HUES64 (cell line): Measurements from ENCODE around the gene PLA2R1.

Experiments
- H3K27ac ChIP-seq: 2 replicates; pipeline ENCODE4 v1.7.0; 2013; ENCODE audit warnings: low read depth, low read length, inconsistent platforms
- H3K27me3 ChIP-seq: 2 replicates; pipeline ENCODE4 v1.6.1; 2013; ENCODE audit warnings: mild to moderate bottlenecking, low read length; ENCODE audit not compliant: insufficient read depth
- H3K36me3 ChIP-seq: 2 replicates; pipeline ENCODE4 v1.6.1; 2013; ENCODE audit warnings: mild to moderate bottlenecking, low read length; ENCODE audit not compliant: insufficient read depth
- H3K4me1 ChIP-seq: 2 replicates; pipeline ENCODE4 v1.6.1; 2013; ENCODE audit warnings: mild to moderate bottlenecking, low read length, moderate library complexity; ENCODE audit not compliant: insufficient read depth
- H3K4me3 ChIP-seq: 2 replicates; pipeline ENCODE4 v1.5.1; 2013; ENCODE audit warnings: mild to moderate bottlenecking, low read length, moderate library complexity
- H3K9ac ChIP-seq: 2 replicates; pipeline ENCODE4 v1.6.1; 2013; ENCODE audit warnings: mild to moderate bottlenecking, low read depth, low read length
- H3K9me3 ChIP-seq: 2 replicates; pipeline ENCODE4 v1.6.1; 2013; ENCODE audit warnings: low read depth, low read length; ENCODE audit not compliant: insufficient read depth
- WGBS: fragments of 150-250, 120-280 bp; methylation state at CpG from one replicate; pipeline ENCODE4 v1.1.7; 2013; ENCODE audit warnings: missing lambda C conversion rate; 5-methylcytosine and 5-hydroxymethylcytosine counted together

The PLA2R1 gene

GRCh38 chr2:159903443-159904126, 158.8 kb downstream of the PLA2R1 start:
- no peaks in the 10 kb centered on the region for H3K4me1 ChIP-seq
- H3K4me3 ChIP-seq: peak overlapping the region; percentile 59
- H3K36me3 ChIP-seq: no peaks in the 10 kb centered on the region
- 95% methylated on average over 17 of the region's 17 CpGs for WGBS
- H3K27ac ChIP-seq: no peak overlapping the region
- peaks cover 52% of the 10 kb centered on the region for H3K27me3 ChIP-seq
- no peaks in the 10 kb centered on the region for H3K9me3 ChIP-seq
- H3K9ac ChIP-seq: no peak overlapping the region

- Histone ChIP-seq H3K9me3 (no peaks in the 10 kb centered on the region), H3K4me1 (no peaks in the 10 kb centered on the region), H3K36me3 (no peaks in the 10 kb centered on the region), H3K27me3 (peaks cover 51% of the 10 kb centered on the region), H3K9ac (no peak overlapping the region), H3K4me3 (no peak overlapping the region), H3K27ac (no peak overlapping the region)
- 93% methylated on average over 6 of the region's 6 CpGs for WGBS
Observed at GRCh38 chr2:159902722-159903121, 159.7 kb downstream of the PLA2R1 start.

- no CpG with 5 or more reads among the region's 1 CpG for WGBS
- no peak overlapping the region for H3K27ac ChIP-seq
- no peaks in the 10 kb centered on the region; the same call in 1 of the 2 replicates for H3K4me1 ChIP-seq
- peaks cover 44% of the 10 kb centered on the region for H3K27me3 ChIP-seq
- H3K4me3 ChIP-seq: no peak overlapping the region
- no peaks in the 10 kb centered on the region for H3K9me3 ChIP-seq
- no peaks in the 10 kb centered on the region for H3K36me3 ChIP-seq
- no peak overlapping the region for H3K9ac ChIP-seq
Observed at GRCh38 chr2:159900343-159900742, 162.1 kb downstream of the PLA2R1 start.

GRCh38 chr2:159898441-159898840, 164.0 kb downstream of the PLA2R1 start:
- H3K4me3 ChIP-seq: no peak overlapping the region
- no peak overlapping the region for H3K27ac ChIP-seq
- H3K9me3 ChIP-seq: no peaks in the 10 kb centered on the region
- WGBS: 94% methylated on average over 6 of the region's 6 CpGs
- H3K4me1 ChIP-seq: no peaks in the 10 kb centered on the region; the same call in 1 of the 2 replicates
- H3K36me3 ChIP-seq: no peaks in the 10 kb centered on the region
- H3K27me3 ChIP-seq: peaks cover 26% of the 10 kb centered on the region
- H3K9ac ChIP-seq: no peak overlapping the region

GRCh38 chr2:159897720-159898119, 164.7 kb downstream of the PLA2R1 start:
- Histone ChIP-seq H3K9me3 (no peaks in the 10 kb centered on the region), H3K4me1 (no peaks in the 10 kb centered on the region; the same call in 1 of the 2 replicates), H3K27ac (no peak overlapping the region), H3K36me3 (no peaks in the 10 kb centered on the region), H3K27me3 (peaks cover 19% of the 10 kb centered on the region), H3K9ac (no peak overlapping the region), H3K4me3 (no peak overlapping the region)
- 96% methylated on average over 5 of the region's 5 CpGs for WGBS

GRCh38 chr2:159897081-159897480, 165.3 kb downstream of the PLA2R1 start:
- Histone ChIP-seq H3K9me3 (no peaks in the 10 kb centered on the region), H3K4me3 (no peak overlapping the region), H3K36me3 (no peaks in the 10 kb centered on the region), H3K4me1 (no peaks in the 10 kb centered on the region; the same call in 1 of the 2 replicates), H3K9ac (no peak overlapping the region), H3K27ac (no peak overlapping the region), H3K27me3 (peaks cover 12% of the 10 kb centered on the region; the same call in 1 of the 2 replicates)
- WGBS: 94% methylated on average over 1 of the region's 1 CpG

GRCh38 chr2:159895258-159896065, 167.0 kb downstream of the PLA2R1 start:
- 92% methylated on average over 3 of the region's 4 CpGs for WGBS
- no peaks in the 10 kb centered on the region for H3K36me3 ChIP-seq
- H3K9me3 ChIP-seq: no peaks in the 10 kb centered on the region
- peaks cover 3% of the 10 kb centered on the region for H3K4me1 ChIP-seq
- H3K27ac ChIP-seq: no peak overlapping the region
- H3K9ac ChIP-seq: no peak overlapping the region
- H3K27me3 ChIP-seq: peaks cover 7% of the 10 kb centered on the region; the same call in 1 of the 2 replicates
- no peak overlapping the region for H3K4me3 ChIP-seq

- H3K27ac ChIP-seq: no peak overlapping the region
- no peaks in the 10 kb centered on the region for H3K9me3 ChIP-seq
- H3K9ac ChIP-seq: no peak overlapping the region
- peaks cover 3% of the 10 kb centered on the region for H3K4me1 ChIP-seq
- 94% methylated on average over 8 of the region's 8 CpGs for WGBS
- no peak overlapping the region for H3K4me3 ChIP-seq
- no peaks in the 10 kb centered on the region for H3K36me3 ChIP-seq
- H3K27me3 ChIP-seq: peaks cover 7% of the 10 kb centered on the region; the same call in 1 of the 2 replicates
Observed at GRCh38 chr2:159894145-159894838, 168.1 kb downstream of the PLA2R1 start.

GRCh38 chr2:159892990-159893810, 169.2 kb downstream of the PLA2R1 start:
- Histone ChIP-seq H3K27ac (no peak overlapping the region), H3K4me1 (peaks cover 3% of the 10 kb centered on the region), H3K27me3 (peaks cover 1% of the 10 kb centered on the region; the same call in 1 of the 2 replicates), H3K4me3 (no peak overlapping the region), H3K36me3 (no peaks in the 10 kb centered on the region), H3K9ac (no peak overlapping the region), H3K9me3 (no peaks in the 10 kb centered on the region)
- 93% methylated on average over 7 of the region's 8 CpGs for WGBS

- 94% methylated on average over 2 of the region's 2 CpGs for WGBS
Observed at GRCh38 chr2:159891917-159892730, 170.3 kb downstream of the PLA2R1 start.

More at GRCh38 chr2:159891917-159892730, 170.3 kb downstream of the PLA2R1 start:
- Histone ChIP-seq H3K4me3 (no peak overlapping the region), H3K9me3 (no peaks in the 10 kb centered on the region), H3K36me3 (no peaks in the 10 kb centered on the region), H3K4me1 (peaks cover 3% of the 10 kb centered on the region), H3K27me3 (no peaks in the 10 kb centered on the region; the same call in 1 of the 2 replicates), H3K9ac (no peak overlapping the region), H3K27ac (no peak overlapping the region)
